Adipocyte (in vitro differentiated cells): Measurements from ENCODE around the gene ABCD2.
A peak's percentile ranks its signal among the peaks of the same experiment; 100 is the strongest.

Experiments
- DNase-seq: peaks from one replicate; pipeline ENCODE4 v3.0.0-alpha.2; 2015; ENCODE audit warnings: low read depth
- H3K27me3 ChIP-seq: replicated peaks from 2 replicates; pipeline ENCODE4 v1.7.0; 2013; ENCODE audit warnings: mild to moderate bottlenecking, low read length, moderate library complexity; ENCODE audit not compliant: control insufficient read depth, insufficient read depth
- H3K36me3 ChIP-seq: 2 replicates; pipeline ENCODE4 v1.7.0; 2013; ENCODE audit warnings: low read length, mild to moderate bottlenecking, moderate library complexity; ENCODE audit not compliant: control insufficient read depth, insufficient read depth, severe bottlenecking
- H3K4me1 ChIP-seq: 2 replicates; pipeline ENCODE4 v1.7.0; 2013; ENCODE audit warnings: mild to moderate bottlenecking, low read length, moderate library complexity; ENCODE audit not compliant: control insufficient read depth, insufficient read depth
- H3K4me3 ChIP-seq: 2 replicates; pipeline ENCODE4 v1.7.0; 2013; ENCODE audit warnings: mild to moderate bottlenecking, low read length, moderate library complexity
- H3K9ac ChIP-seq: 2 replicates; pipeline ENCODE4 v1.7.0; 2013; ENCODE audit warnings: mild to moderate bottlenecking, low read length, moderate library complexity
- H3K9me3 ChIP-seq: 2 replicates; pipeline ENCODE4 v1.7.0; 2013; ENCODE audit warnings: mild to moderate bottlenecking, low read length, moderate library complexity; ENCODE audit not compliant: control insufficient read depth

The ABCD2 gene

DNA sequence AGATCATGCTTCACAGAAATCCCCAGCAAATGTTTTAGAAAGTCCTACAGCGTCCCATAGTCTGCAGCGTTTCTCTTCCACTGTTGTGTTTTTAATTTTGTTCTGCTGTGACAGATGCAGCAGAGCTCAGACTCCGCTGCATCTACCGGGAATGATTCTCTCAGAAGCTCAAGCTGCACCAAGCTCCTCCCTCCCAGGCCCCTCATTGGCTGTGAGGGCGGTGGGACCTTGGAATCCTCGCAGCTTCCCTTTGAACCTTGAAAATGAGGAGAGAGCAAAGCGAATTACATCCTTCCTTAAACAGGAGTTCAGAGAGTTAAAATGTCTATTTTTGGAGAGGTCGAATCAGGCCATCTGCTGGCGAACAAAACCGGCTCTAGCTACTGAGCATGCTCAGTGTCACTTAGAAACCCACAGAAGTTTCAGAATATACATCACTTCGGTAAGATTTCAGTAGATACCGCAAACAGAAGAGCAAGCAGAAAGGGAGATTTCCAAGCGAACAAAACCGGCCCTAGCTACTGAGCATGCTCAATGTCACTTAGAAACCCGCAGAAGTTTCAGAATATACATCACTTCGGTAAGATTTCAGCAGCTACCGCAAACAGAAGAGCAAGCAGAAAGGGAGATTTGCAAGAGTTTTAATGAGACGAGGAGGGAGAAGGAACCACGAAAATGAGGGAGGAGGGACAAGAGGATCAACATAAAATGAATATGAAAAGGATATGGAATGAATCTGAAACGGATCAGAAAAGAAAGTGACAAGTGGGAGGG lies at the start of gene ABCD2:
ABCD2 (minus strand) TSS at position 144 of the 774 bp plus-strand sequence. CDS start 188 bp downstream, outside the sequence.
- Histone ChIP-seq H3K36me3 (no peaks in the 10 kb centered on the region), H3K9me3 (no peaks in the 10 kb centered on the region), H3K27me3 (no peaks in the 10 kb centered on the region), H3K9ac (peak within 1 kb of the TSS; percentile 88), H3K4me1 (peaks cover 20% of the 10 kb centered on the region), H3K4me3 (peak within 1 kb of the TSS; percentile 86)
- peak; percentile 83 for DNase-seq

- no peak overlapping the region for H3K9ac ChIP-seq
- H3K27me3 ChIP-seq = no peaks in the 10 kb centered on the region
- H3K4me1 ChIP-seq = no peaks in the 10 kb centered on the region
- no peak for DNase-seq
- H3K36me3 ChIP-seq = no peaks in the 10 kb centered on the region
- no peaks in the 10 kb centered on the region for H3K9me3 ChIP-seq
- H3K4me3 ChIP-seq = no peak overlapping the region
Measured at GRCh38 chr12:39660101-39660500, 40.5 kb upstream of the ABCD2 start.

GRCh38 chr12:39647383-39647782 lies 27.8 kb upstream of the ABCD2 start:
- H3K36me3 ChIP-seq = no peaks in the 10 kb centered on the region

DNA sequence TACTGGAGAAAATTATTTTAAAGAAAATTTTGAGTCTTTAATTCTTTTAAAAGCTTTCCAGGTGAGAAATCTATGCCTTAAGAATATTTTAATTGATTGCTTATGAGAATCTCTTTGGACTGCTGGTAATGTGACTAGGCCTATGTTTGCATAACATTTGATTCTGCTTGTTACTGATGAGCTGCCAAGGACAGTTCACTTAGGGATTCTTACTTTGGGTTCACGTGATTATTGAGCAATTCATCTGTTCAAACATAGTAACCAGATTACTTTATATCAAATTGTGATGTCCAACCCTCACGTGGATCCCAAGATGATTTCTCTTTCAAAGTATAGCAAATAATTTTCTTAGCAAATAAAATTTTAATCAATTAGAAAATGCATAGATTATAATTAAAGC lies 27.4 kb upstream of the ABCD2 start:
- Histone ChIP-seq H3K4me3 (no peak overlapping the region), H3K9ac (no peak overlapping the region), H3K9me3 (no peaks in the 10 kb centered on the region), H3K36me3 (no peaks in the 10 kb centered on the region), H3K27me3 (no peaks in the 10 kb centered on the region), H3K4me1 (peaks cover 24% of the 10 kb centered on the region)
- DNase-seq = no peak

More at GRCh38 chr12:39647383-39647782, 27.8 kb upstream of the ABCD2 start:
- Histone ChIP-seq H3K9me3 (no peaks in the 10 kb centered on the region), H3K4me3 (no peak overlapping the region), H3K4me1 (peaks cover 24% of the 10 kb centered on the region), H3K27me3 (no peaks in the 10 kb centered on the region), H3K9ac (no peak overlapping the region)
- DNase-seq = no peak

DNA sequence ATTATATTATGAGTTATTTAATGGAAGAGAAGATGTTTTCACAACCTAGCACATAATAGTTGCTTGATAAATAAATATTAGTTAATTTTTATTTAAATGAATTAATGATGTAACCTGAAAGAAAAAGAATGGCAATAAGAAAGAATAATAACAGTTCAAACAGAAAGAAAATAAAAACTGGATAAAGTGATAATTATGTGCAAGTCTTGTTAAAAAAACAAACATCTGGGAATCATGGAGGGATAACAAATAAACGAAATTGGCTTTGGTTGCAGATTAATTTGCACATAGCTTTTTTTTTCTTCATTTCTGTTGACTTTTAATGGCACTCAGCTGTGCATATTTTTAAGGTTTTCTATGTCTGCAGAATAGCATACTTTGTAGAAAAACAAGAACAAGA lies 23.4 kb upstream of the ABCD2 start:
- no peaks in the 10 kb centered on the region for H3K27me3 ChIP-seq
- H3K9ac ChIP-seq = no peak overlapping the region
- no peak overlapping the region for H3K4me3 ChIP-seq

GRCh38 chr12:39638840-39639239 lies 19.2 kb upstream of the ABCD2 start:
- H3K4me1 ChIP-seq = peaks cover 5% of the 10 kb centered on the region
- no peak overlapping the region for H3K4me3 ChIP-seq
- no peaks in the 10 kb centered on the region for H3K9me3 ChIP-seq
- no peak for DNase-seq
- no peak overlapping the region for H3K9ac ChIP-seq
- no peaks in the 10 kb centered on the region for H3K36me3 ChIP-seq
- H3K27me3 ChIP-seq = no peaks in the 10 kb centered on the region

More for the DNA sequence above, 23.4 kb upstream of the ABCD2 start:
- Histone ChIP-seq H3K9me3 (no peaks in the 10 kb centered on the region), H3K36me3 (no peaks in the 10 kb centered on the region), H3K4me1 (peaks cover 26% of the 10 kb centered on the region)
- no peak for DNase-seq

GRCh38 chr12:39638178-39638577 lies 18.6 kb upstream of the ABCD2 start:
- no peak overlapping the region for H3K9ac ChIP-seq
- H3K9me3 ChIP-seq = no peaks in the 10 kb centered on the region
- no peak overlapping the region for H3K4me3 ChIP-seq
- no peaks in the 10 kb centered on the region for H3K27me3 ChIP-seq
- H3K36me3 ChIP-seq = no peaks in the 10 kb centered on the region
- DNase-seq = no peak
- peaks cover 5% of the 10 kb centered on the region for H3K4me1 ChIP-seq

DNA sequence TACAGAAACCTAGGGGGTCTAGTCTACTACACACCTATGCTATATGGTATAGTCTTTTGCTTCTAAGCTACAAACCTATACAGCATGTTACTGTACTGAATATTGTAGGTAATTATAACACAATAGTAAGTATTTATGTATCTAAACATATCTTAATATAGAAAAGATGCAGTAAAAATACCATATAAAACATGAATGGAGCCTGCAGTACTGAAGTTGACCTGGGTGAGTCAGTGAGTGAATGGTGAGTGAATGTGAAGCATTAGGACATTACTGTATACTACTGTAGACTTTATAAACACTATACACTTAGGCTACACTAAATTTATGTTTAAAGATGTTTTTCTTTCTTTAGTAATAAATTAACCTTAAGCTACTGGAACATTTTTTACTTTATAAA lies 13.1 kb upstream of the ABCD2 start:
- Histone ChIP-seq H3K9ac (no peak overlapping the region), H3K36me3 (no peaks in the 10 kb centered on the region), H3K27me3 (no peaks in the 10 kb centered on the region), H3K4me1 (peaks cover 6% of the 10 kb centered on the region), H3K4me3 (no peak overlapping the region), H3K9me3 (no peaks in the 10 kb centered on the region)
- no peak for DNase-seq

GRCh38 chr12:39628836-39629235 lies 9.2 kb upstream of the ABCD2 start:
- Histone ChIP-seq H3K27me3 (no peaks in the 10 kb centered on the region), H3K9me3 (no peaks in the 10 kb centered on the region), H3K36me3 (no peaks in the 10 kb centered on the region), H3K4me3 (no peak overlapping the region), H3K4me1 (peaks cover 12% of the 10 kb centered on the region), H3K9ac (no peak overlapping the region)
- DNase-seq = no peak

GRCh38 chr12:39627914-39628313 lies 8.3 kb upstream of the ABCD2 start:
- Histone ChIP-seq H3K9ac (peak overlapping the region; percentile 34), H3K4me1 (peaks cover 17% of the 10 kb centered on the region), H3K9me3 (no peaks in the 10 kb centered on the region), H3K4me3 (no peak overlapping the region), H3K27me3 (no peaks in the 10 kb centered on the region), H3K36me3 (no peaks in the 10 kb centered on the region)
- DNase-seq = no peak

- no peak for DNase-seq
- Histone ChIP-seq H3K27me3 (no peaks in the 10 kb centered on the region), H3K9ac (no peak overlapping the region), H3K9me3 (no peaks in the 10 kb centered on the region), H3K36me3 (no peaks in the 10 kb centered on the region), H3K4me3 (no peak overlapping the region), H3K4me1 (peaks cover 17% of the 10 kb centered on the region)
Measured at GRCh38 chr12:39626033-39626814, 6.6 kb upstream of the ABCD2 start.
